Forelimb muscle (tissue), 1 donor: Measurements from ENCODE around the gene PPM1D. TPM values are rescaled to one million over a fixed set of nuclear protein-coding genes. Genes with fewer than 3 reads are reported as not detected.
"Not testable (repeated sequence)": the region's sequence is repeated elsewhere in the genome, so short reads cannot be mapped to it uniquely, and the experiment has no call there.

ENCODE experiments used
- DNase-seq: peaks from one replicate; pipeline ENCODE4 v3.0.0-alpha.2; 2013; ENCODE audit warnings: low read depth
- polyA plus RNA-seq: library from polyadenylated mRNA; unstranded; fragments of 120-200 nt; gene quantifications from one replicate; pipeline ENCODE4 v1.2.1, GENCODE V29; 2013; ENCODE audit not compliant: insufficient read length

PPM1D gene
- polyA plus RNA-seq, 1 donor: 8.9 TPM

DNA sequence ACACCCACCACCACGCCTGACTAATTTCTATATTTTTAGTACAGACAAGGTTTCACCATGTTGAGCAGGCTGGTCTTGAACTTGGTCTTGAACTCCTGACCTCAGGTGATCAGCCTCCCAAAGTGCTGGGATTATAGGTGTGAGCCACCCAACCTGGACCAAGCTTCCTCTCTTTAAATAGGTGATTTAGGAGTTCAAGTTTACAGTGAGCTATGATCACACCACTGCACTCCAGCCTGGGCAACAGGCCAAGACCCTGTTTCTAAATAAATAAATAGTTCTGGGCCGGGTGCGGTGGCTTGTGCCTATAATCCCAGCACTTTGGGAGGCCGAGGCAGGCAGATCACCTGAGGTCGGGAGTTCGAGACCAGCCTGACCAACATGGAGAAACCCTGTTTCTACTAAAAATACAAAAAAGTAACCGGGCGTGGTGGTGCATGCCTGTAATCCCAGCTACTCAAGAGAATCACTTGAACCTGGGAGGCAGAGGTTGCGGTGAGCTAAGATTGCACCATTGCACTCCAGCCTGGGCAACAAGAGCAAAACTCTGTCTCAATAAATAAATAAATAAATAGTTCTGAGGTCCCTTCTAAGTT, 6.5 kb upstream of the PPM1D start:
- DNase-seq: not testable (repeated sequence)

DNA sequence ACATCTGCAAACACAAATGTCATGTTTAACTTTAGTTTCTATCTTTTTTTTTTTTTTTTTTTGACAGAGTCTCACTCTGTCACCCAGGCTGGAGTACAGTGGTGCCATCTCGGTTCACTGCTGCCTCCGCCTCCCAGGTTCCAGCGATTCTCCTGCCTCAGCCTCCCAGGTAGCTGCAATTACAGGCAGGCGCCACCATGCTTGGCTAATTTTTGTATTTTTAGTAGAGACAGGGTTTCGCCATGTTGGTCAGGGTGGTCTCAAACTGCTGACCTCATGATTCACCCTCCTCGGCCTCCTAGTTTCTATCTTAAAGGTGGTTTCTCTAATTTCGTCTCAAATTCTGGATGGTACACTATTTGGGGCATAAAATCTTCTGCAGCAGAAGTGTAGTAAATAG, 5.8 kb upstream of the PPM1D start:
- DNase-seq: not testable (repeated sequence)

DNA sequence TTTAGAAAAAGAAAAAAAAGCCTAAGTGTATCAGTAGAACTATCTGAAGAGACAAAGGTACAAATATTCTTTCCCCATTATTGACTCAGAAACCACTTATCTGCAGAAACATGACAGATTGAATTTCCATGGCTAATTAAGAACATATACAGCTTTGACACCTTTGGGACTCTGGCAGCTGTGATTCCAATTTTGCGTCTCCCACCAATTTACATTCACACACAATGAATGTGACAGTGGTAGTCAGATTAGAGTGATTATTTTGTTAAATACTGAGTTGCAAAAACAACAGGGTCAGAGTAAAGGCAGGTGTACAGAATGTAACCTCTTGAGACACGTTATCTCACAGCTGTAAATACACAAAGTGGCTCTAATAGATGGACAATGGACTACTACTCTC, 5.3 kb upstream of the PPM1D start:
- no peak for DNase-seq

DNA sequence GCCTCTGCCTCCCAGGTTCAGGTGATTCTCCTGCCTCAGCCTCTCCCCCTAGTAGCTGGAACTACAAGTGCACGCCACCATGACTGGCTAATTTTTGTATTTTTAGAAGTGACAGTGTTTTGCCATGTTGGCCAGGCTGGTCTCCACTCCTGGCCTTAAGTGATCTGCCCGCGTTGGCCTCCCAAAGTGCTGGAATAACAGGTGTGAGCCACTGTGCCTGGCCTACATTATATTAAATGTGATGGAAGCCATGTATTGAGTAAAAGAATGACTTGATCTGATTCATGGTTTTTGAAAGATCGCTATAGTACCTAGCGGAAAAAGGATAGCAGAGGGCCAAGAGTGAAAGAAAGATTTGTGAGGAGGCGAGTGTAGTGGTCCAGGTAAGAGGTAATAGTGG, 2.7 kb upstream of the PPM1D start:
- DNase-seq: no peak

DNA sequence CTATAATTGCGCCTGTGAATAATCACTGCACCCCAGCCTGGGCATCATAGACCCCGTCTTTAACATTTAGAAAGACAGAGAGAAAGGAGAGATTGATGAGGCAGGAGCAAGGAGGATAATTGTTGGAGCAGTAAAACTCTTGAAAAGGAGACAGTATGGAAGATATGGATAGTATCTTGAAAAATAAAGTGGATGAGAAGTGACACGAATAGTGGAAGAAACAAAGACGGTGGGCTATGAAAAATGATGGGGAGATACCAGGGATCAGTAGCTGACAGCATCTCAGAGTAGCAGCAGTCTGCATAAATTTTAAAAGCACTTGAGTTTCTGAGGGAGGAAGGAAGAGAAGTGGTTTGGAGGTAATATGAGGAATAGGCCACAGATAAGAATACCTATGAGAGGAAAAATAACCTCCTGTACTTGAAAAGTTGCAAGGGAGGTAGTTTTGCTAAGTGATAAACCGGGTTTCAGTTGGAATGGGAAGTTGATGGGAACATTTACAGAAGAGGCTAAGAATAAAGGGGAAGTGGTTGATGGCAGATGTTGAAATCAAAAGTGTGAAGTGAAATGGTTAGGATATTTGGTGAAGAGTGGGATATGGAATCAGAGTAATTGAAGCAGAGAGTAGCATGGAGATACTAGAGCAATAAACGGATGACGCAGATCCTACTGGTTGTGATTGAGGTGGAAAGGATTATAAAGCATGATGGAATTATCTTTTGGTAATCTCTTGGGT, 1.8 kb upstream of the PPM1D start:
- no peak for DNase-seq

DNA sequence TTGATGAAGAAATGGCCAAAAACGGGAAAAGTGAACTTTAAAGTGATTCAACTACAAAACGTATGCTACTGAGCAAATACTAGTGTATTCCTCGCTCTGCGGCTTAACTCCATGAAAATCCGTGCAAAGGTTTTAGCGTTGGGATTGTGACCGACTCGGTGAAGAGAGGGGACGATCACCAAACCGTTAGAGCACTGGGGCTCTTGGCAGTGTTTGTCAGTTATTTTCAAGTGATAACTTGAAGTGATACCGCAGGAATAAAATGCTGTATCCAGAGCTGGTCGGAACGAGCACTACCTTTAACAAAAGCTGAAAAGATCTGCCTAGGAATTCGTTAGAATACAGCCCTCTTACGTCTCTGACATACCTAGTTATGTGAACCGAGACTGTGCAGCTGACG, 773 bp upstream of the PPM1D start:
- DNase-seq: no peak

DNA sequence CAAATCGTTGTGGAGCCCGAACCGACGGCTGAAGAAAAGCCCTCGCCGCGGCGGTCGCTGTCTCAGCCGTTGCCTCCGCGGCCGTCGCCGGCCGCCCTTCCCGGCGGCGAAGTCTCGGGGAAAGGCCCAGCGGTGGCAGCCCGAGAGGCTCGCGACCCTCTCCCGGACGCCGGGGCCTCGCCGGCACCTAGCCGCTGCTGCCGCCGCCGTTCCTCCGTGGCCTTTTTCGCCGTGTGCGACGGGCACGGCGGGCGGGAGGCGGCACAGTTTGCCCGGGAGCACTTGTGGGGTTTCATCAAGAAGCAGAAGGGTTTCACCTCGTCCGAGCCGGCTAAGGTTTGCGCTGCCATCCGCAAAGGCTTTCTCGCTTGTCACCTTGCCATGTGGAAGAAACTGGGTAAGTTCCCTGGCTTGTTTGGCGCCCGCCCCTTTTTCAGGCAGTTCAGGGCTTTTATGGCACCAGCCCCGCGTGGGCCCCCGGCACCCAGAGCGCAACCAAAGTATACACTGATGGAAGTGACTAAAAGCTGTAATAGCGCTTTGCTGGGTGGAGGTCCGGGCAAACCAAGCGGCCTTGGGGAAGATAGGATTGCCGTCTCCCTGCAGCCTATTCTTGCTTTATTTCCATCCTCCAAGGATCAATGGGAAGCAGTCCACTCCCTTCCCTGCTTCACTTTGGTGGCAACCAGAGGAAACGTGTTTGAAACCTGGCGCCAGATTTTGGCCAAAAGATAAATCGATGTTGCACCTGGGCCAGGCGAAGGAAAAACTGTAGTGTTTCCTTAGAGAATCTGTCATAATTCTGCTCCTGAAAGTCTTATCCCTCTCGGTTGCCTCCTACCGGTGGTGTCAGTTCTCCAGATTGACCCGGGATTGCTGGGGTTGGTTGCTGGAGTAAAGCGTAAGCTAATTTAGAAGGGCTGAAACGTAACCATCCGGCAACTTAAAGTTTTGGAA, 775 bp downstream of the PPM1D start:
- no peak for DNase-seq

DNA sequence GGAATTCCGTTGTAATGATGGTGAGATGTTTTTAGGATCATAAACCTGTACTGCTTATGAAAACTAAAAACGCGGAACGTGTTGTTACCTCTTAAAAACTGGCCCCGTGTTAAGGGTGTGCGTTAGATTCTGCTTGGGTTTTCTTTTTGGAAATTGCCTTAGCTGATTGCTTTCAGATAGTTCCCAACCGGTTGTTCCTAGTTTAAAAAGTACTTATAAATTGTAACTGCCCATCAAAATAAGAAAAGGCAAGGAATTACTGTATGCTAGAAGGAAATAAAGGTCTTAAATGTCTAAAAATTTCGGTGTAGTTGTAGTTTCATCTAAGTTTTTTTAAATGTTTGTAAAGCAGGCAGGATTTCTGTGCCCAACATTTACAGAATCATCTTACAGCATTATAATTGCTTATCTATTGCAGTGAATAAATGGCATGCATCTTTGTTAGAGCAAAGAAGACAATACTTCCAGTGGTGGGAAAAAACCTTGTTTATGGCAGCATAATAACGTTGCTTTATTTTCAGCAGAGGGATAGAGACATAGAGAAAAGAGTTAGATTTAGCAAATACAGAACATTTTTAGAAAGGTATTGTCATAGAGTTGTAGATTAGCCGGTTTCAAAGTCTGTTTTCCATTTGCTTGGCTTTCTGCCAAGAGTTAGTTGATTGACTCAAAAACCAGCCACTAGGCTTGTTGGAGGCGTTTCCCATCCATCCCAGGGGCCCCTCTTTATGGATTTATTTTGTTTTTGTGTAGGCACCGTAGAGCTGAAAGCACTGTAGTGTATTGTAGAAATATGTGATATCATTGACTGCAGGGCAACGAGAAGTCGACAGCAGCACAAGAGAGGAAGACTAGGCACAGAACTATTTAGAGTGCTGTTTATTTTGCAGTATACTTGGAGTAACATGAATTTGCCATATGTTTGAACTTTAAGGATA, 1.7 kb downstream of the PPM1D start:
- peak; percentile 80 for DNase-seq

DNA sequence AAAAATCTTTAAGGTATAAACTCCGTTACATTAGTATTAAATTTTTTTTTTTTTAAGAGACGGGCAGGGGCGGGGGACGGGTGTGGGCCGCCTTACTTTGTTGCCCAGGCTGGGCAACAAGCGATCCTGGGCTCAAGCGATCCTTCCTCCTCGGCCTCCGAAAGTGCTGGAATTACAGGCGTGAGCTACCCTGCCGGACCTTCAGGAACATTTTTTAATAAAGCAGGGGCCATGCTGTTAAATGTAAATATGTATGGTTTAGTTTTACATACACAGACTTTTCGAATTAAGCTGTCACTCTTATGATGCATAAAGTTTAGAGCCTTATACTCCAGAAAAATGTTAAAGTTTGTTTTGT, 2.4 kb downstream of the PPM1D start:
- DNase-seq: no peak

DNA sequence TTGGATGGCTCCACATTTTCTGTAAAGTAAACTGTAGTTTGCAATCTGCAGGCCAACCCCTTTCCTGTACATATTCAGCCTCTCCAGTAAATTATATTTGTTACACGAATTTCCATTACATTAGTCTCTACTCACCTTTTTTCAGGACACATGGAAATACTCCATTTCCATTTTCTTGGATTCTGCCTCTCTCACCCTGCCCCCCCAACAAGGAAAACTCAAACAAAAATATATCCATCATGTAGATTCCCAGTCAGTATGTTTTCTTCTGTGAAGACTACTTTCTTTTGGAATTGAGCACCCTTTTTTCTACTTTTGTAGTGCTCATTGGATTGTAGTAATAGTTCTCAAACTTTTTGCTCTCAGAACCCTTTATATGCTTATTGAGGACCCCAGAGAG, 2.9 kb downstream of the PPM1D start:
- no peak for DNase-seq

DNA sequence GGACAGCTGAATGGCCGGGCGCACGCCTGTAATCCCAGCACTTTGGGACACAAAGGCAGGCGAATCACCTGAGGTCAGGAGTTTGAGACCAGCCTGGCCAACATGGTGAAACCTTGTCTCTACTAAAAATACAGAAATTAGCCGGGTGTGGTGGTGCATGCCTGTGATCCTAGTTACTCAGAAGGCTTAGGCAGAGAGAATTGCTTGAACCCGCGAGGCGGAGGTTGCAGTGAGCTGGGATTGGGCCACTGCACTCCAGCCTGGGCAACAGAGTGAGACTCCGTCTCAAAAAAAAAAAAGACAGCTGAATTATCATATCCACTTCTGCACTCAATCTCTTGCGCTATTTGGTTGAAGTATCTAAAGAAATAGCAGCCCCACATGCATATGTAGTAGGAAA, 3.5 kb downstream of the PPM1D start:
- DNase-seq: not testable (repeated sequence)

DNA sequence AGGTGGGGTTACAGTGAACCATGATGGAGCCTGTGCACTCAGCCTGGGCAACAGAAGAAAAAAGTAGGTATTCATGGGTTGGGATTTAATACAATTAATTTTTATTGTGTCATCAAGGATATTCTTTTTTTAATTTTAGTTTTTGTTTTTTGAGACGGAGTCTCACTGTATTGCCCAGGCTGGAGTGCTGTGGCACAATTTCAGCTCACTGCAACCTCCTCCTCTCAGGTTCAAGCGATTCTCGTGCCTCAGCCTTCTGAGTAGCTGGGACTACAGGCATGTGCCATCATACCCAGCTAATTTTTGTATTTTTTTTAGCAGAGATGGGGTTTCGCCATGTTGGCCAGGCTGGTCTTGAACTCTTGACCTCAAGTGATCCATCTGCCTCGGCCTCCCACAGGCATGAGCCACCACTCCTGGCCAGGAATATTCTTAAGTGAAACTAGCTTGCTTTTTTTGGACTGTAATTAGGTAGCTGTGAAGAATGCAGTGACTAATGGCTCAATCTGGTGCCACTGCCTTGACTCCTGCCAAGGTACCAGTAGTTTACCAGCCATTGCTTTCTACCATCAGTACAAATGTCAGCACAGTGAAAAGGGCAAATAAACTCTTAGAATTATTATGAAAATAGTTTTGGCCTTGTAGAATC, 4.8 kb downstream of the PPM1D start:
- DNase-seq: no peak

DNA sequence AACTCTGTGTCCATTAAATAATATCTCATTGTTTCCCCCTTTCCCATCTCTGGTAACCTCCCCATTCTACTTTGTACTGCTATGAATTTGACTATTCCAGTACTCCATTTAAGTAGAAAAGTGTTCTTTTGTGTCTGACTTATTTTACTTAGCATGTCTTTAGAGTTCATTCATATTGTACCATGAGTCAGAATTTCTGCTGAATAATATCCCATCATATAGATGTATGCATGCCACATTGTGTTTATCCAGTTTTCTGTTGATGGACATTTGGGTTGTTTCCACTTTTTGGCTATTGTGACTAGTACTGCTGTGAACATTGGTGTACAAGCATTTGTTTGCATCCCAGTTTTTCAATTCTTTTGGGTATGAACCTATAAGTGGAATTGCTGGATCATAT, 6.0 kb downstream of the PPM1D start:
- no peak for DNase-seq

DNA sequence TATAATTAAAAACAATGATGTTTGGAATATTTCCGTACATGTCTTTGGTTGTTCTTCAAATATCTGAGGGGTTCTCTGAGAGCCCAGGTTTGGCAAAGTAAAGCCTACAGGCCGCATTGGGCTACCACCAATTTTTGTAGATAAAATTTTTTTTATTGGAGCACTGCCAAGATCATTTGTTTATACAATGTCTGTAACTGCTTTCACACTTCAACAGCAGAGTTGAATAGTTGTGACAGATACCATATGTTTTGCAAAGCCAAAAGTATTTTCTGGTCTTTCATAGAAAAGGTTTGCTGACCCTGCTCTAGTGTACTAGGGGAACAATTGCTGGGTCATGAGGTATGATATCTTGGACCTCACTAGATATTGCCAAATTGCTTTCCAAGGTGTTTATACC, 10.5 kb downstream of the PPM1D start:
- no peak for DNase-seq

DNA sequence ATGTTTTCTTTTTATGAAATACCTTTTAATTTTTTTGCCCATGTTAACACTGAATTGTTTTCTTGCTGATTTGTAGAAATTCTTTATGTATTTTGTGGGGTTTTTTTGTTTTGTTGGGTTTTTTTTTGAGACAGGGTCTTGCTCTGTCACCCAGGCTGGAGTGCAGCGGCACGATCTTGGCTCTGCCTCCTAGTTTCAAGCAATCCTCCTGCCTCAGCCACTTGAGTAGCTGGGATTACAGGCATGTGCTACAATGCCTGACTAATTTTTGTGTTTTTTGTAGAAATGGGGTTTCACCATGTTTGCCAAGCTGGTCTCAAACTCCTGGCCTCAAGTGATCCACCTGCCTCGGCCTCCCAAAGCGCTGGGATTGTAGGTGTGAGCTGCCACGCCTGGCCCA, 11.3 kb downstream of the PPM1D start:
- not testable (repeated sequence) for DNase-seq

DNA sequence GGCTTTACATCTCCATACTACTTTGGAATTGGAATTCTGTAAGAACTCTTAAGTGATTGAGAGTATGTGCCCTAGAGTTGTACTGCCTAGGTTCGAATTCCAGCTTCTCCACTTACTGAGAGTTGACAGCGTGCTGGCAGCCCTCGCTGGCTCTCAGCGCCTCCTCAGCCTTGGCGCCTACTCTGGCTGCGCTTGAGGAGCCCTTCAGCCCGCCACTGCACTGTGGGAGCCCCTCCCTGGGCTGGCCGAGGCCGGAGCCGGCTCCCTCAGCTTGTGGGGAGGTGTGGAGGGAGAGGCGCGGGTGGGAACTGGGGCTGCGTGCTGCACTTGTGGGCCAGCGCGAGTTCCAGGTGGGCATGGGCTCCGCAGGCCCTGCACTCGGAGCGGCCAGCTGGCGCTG, 13.3 kb downstream of the PPM1D start:
- no peak for DNase-seq

DNA sequence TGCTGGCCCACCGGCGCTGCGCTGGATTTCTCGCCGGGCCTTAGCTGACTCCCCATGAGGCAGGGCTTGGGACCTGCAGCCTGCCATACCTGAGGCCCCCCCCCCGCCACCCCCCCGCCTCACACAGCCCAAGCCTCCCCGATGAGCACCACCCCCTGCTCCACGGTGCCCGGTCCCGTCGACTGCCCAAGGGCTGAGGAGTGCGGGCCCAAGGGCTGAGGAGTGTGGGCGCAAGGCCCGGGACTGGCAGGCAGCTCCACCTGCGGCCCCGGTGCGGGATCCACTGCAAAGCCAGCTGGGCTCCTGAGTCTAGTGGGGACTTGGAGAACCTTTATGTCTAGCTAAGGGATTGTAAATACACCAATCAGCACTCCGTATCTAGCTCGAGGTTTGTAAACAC, 13.8 kb downstream of the PPM1D start:
- not testable (repeated sequence) for DNase-seq

DNA sequence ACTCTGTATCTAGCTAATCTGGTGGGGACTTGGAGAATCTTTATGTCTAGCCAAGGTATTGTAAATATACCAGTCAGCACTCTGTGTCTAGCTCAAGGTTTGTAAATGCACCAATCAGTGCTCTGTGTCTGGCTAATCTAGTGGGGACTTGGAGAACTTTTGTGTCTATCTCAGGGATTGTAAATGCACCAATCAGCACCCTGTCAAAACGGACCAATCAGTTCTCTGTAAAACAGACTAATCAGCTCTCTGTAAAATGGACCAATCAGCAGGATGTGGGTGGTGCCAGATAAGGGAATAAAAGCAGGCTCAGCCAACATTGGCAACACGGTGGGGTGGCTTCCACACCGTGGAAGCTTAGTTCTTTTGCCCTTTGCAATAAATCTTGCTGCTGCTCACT, 14.3 kb downstream of the PPM1D start:
- not testable (repeated sequence) for DNase-seq

DNA sequence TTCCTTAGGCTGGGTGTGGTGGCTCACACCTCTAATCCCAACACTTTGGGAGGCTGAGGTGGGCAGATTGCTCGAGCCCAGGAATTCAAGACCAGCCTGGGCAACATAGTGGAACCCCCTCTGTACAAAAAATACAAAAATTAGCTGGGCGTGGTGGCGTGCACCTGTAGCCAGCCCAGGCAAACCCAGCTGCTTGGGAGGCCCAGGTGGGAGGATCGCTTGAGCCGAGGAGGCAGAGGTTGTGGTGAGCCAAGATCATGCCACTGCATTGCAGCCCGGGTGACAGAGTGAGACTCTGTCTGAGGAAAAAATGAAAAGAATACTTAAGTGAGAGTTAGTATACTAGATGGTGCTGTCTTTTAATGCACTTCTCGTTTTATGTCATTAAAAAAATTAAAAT, 15.1 kb downstream of the PPM1D start:
- DNase-seq: no peak

DNA sequence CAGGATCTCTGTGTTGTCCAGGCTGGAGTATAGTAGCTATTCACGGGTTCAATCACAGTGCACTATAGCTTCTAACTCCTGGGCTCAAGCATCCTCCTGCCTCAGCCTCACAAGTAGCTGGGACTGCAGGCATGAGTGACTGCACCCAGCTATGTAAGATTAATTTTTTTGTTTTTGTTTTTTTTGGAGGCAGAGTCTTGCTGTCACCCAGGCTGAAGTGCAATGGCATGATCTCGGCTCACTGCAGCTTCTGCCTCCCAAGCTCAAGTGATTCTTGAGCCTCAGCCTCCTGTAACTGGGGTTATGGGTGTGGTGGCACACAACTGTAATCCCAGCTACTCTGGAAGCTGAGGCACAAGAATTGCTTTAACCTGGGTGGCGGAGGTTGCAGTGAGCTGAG, 15.8 kb downstream of the PPM1D start:
- DNase-seq: no peak

DNA sequence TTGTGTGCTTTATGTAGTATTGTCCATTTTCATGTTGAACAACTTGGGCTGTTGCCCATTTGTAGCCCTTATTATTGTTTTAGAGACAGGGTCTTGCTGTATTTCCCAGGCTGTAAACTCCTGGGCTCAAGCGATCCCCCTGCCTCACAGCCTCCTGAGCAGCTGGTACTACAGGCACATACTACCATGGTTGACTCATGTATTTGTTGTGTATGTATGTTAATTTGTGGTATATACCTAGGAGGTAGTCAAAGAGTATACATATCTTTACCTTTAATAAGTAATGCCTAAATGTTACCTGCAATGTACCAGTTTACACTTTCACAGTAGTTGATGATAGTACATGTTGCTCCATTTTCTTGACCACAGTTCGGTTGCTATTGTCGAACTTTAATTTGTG, 18.1 kb downstream of the PPM1D start:
- no peak for DNase-seq
